Mesothelial cell of epicardium (in vitro differentiated cells): ENCODE results near the gene TFDP1. TPM values are rescaled to one million over a fixed set of nuclear protein-coding genes. Genes with fewer than 3 reads are reported as not detected.

ENCODE experiments used
- DNase-seq, 2 experiments: peaks; one replicate each; pipeline ENCODE4 v3.0.0; 2021; ENCODE audit warnings: low spot score in 2 of 2; ENCODE audit not compliant: unreplicated experiment in 2 of 2
- H3K27ac Mint-ChIP-seq: 2 replicates; pipeline ENCODE4 v1.8.0; 2021; ENCODE audit warnings: mixed read lengths
- H3K27me3 Mint-ChIP-seq: 2 replicates; pipeline ENCODE4 v1.8.0; 2021; ENCODE audit warnings: low read depth, mixed read lengths
- H3K36me3 Mint-ChIP-seq: 2 replicates; pipeline ENCODE4 v1.8.0; 2021; ENCODE audit warnings: mixed read lengths
- H3K4me1 Mint-ChIP-seq: 2 replicates; pipeline ENCODE4 v1.8.0; 2021; ENCODE audit warnings: mixed read lengths
- H3K4me3 Mint-ChIP-seq: 2 replicates; pipeline ENCODE4 v1.8.0; 2021; ENCODE audit warnings: mild to moderate bottlenecking, moderate library complexity, mixed read lengths
- H3K9me3 Mint-ChIP-seq: 2 replicates; pipeline ENCODE4 v1.8.0; 2021; ENCODE audit warnings: mixed read lengths
- CTCF ChIP-seq: fragments of 200-600 bp; sonication (generic); IDR thresholded peaks from one replicate; pipeline ENCODE4 v1.5.0; 2021; ENCODE audit warnings: antibody characterized with exemption; ENCODE audit not compliant: unreplicated experiment
- total RNA-seq: library from RNA; stranded (reverse); gene quantifications from 3 replicates; pipeline ENCODE4 v1.2.1, GENCODE V29; 2021

The TFDP1 gene
- total RNA-seq, 1 donor from 2014 or later, result 52.6 TPM

GRCh38 chr13:113607056-113607888, 22.7 kb downstream of the TFDP1 start:
- Mint-ChIP-seq H3K27ac (no peak overlapping the region), H3K4me3 (no peak overlapping the region), H3K36me3 (peaks cover 16% of the 10 kb centered on the region), H3K9me3 (no peaks in the 10 kb centered on the region), H3K4me1 (peaks cover 1% of the 10 kb centered on the region), H3K27me3 (no peaks in the 10 kb centered on the region)
- no peak for TF ChIP-seq CTCF
- DNase-seq, result no peak

- no peak overlapping the region for H3K27ac Mint-ChIP-seq
- no peak overlapping the region for H3K4me3 Mint-ChIP-seq
- H3K4me1 Mint-ChIP-seq, result peaks cover 5% of the 10 kb centered on the region
- DNase-seq, result no peak
- H3K9me3 Mint-ChIP-seq, result no peaks in the 10 kb centered on the region
- TF ChIP-seq CTCF, result no peak
- H3K36me3 Mint-ChIP-seq, result peaks cover 16% of the 10 kb centered on the region
- H3K27me3 Mint-ChIP-seq, result no peaks in the 10 kb centered on the region
Observed at GRCh38 chr13:113607889-113608635, 23.5 kb downstream of the TFDP1 start.

- Mint-ChIP-seq H3K4me3 (no peak overlapping the region), H3K36me3 (peaks cover 16% of the 10 kb centered on the region), H3K4me1 (peaks cover 5% of the 10 kb centered on the region), H3K27me3 (no peaks in the 10 kb centered on the region), H3K27ac (no peak overlapping the region), H3K9me3 (no peaks in the 10 kb centered on the region)
- DNase-seq, result no peak
- no peak for TF ChIP-seq CTCF
Observed at GRCh38 chr13:113608967-113609533, 24.5 kb downstream of the TFDP1 start.

GRCh38 chr13:113609616-113610015, 25.1 kb downstream of the TFDP1 start:
- no peaks in the 10 kb centered on the region for H3K9me3 Mint-ChIP-seq
- H3K4me1 Mint-ChIP-seq, result peaks cover 5% of the 10 kb centered on the region
- DNase-seq, result no peak
- TF ChIP-seq CTCF, result no peak
- H3K36me3 Mint-ChIP-seq, result peaks cover 16% of the 10 kb centered on the region
- H3K4me3 Mint-ChIP-seq, result no peak overlapping the region
- H3K27me3 Mint-ChIP-seq, result no peaks in the 10 kb centered on the region
- H3K27ac Mint-ChIP-seq, result no peak overlapping the region

GRCh38 chr13:113610266-113610665, 25.7 kb downstream of the TFDP1 start:
- Mint-ChIP-seq H3K4me1 (peaks cover 5% of the 10 kb centered on the region), H3K4me3 (no peak overlapping the region), H3K27ac (no peak overlapping the region), H3K9me3 (no peaks in the 10 kb centered on the region), H3K27me3 (no peaks in the 10 kb centered on the region), H3K36me3 (peaks cover 9% of the 10 kb centered on the region)
- no peak for DNase-seq
- no peak for TF ChIP-seq CTCF
